A204.1 (cell line): ENCODE data around the gene SNX30.

Experiments used
- FAIRE-seq: peaks from 2 replicates; lab custom pipeline; 2012; peaks lifted over from hg19 to GRCh38; lab: Jason Lieb, UNC

SNX30 gene

DNA sequence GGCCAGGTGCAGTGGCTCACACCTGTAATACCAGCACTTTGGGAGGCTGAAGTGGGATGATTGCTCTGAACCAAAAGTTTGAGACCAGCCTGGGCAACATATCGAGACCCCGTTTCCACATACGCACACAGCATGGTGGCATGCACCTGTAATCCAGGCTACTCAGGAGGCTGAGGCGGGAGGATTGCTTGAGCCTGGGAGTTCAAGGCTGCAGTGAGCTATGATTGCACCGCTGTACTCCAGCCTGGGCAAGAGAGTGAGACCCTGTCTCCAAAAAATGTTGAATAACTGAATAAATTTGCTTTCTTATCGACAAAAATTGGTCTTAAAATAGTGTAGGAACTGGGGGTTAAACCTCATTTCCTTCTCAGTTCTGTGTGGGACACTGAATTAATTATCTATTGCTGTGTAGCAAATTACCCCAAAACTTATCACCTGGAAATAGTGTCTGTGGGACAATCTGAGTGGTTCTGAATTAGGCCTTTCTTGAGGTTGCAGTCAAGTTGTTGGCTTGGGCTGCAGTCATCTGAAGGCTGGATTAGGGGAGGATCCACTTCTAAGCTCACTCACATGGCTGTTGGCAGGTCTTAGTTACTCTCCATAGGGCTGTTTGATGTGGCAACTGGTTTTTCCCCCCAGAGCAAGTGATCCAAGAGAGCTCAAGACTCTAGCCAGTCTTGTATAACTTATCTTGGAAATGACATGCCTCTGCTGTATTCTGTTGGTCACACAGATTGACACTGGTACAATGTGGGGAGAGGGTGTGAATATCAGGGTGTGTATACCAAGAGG lies 2.0 kb downstream of the SNX30 start:
- no peak for FAIRE-seq

- FAIRE-seq: no peak
These were observed 3.2 kb downstream of the SNX30 start for GRCh38 chr9:112753725-112754124.

GRCh38 chr9:112754578-112754977 lies 4.0 kb downstream of the SNX30 start:
- no peak for FAIRE-seq

DNA sequence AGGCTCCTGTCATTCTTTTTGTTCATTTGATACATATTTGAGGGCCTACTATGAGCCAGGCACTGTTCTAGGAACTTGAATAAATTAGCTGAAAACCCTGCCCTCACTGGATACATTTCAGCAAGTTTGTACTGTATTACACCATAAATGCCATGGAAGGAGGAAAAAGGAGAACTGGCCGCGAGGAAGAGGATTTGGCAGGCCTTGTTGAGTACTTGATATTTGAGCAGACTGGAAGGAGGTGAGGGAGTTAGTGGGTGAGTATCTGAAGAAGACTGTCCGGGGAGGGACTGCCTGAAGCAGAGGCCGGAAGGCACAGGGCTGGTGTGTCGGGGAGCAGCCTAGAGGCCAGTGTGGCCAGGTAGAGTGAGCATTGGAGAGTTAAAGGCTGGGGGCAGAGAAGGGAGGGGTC lies 4.5 kb downstream of the SNX30 start:
- FAIRE-seq: no peak

GRCh38 chr9:112755675-112756074 lies 5.1 kb downstream of the SNX30 start:
- FAIRE-seq: no peak

DNA sequence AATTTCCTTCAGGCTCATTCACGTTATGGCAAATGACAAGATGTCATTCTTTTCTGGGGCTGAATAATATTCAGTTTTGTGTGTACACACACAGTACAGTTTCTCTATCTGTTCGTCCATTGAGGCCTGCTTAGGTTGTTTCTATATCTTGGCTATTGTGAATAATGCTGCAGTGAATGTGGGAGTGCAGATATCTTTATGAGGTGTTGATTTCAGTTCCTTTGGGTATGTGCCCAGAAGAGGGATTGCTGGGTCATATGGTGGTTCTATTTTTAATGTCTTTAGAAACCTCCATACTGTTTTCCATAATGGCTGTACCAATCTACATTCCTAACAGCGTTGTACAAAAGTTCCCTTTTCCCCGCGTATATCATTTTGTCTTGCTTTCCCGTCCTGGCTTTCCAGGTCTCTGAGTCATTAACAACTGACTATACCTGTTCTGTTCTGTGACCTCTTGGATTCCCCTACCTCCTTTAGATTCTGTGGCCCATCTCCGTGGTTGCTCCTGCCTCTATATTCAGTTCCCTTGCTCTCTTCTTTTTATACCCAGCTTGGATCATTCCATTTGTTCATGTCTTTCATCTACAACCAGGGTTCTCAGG lies 6.8 kb downstream of the SNX30 start:
- no peak for FAIRE-seq

- no peak for FAIRE-seq
These were observed 7.4 kb downstream of the SNX30 start for GRCh38 chr9:112757940-112758339.

- no peak for FAIRE-seq
These were observed 10.3 kb downstream of the SNX30 start for GRCh38 chr9:112760821-112761220.

DNA sequence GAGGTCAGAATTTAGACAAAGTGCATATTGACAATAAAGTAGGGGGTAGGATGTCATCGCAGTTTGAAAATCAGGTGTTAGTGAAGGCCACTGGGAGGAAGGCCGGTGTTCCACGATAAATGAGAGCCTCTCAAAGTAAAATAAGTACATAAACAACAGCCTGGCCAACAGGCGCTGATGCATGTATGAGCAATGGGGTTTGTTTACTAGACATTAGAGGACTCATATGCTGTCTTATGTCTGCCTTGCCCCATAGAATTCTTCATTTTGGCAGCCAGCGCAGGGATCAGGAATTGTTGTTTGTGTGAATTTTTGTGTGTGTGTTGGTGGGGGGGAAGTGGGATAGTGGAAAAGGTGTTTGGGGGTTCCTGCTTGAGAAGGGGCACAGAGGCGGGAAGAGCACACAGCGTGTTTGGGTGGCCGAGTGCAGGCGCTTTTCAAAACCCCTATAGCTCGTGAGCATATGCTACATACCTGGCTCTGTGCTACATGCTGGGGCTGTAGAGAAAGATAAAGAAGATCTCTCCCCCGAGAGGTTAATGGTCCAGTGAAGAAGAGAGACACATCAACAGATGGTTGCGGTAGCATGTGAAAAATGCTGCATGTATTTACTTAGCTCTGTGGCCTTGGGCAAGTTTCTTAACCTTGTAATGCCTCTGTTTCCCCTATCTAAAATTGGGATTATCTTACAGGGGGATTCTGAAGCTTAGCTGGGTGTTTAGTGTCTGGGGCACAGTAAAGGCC lies 11.5 kb downstream of the SNX30 start:
- FAIRE-seq: no peak

DNA sequence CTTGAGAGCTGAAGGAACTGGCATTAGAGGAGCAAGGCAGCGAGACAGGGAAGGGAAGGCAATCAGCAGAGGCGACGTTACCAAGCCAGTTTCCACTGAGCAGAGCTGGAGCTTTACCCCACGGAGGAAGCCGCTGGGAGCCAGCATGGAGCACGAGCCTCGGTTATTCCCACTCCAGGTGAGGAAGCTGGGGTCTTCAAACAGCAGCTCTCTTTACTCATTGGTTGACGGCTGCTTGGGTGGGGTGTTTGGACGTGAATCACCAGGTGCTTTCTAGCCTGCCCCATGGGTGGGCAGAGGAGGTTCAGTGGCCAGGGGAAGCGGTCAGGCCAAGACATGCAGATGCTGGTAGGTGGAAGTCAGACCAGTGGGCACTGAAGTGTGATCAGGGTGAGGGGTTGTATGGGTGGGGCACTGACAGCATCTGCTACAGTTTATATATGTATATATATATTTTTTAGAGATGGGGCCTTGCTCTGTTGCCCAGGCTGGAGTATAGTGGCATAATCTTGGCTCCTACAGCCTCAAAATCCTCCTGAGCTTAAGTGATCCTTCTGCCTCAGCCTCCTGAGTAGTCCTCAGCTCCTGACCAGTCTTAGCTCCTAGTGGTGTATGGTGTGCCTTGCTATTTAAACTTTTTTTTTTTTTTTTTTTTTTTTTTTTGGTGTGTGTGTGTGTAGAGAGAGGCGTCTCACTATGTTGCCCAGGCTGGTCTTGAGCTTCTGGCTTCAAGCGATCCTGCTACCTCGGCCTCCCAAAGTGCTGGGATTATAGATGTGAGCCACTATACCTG lies 12.4 kb downstream of the SNX30 start:
- no peak for FAIRE-seq

DNA sequence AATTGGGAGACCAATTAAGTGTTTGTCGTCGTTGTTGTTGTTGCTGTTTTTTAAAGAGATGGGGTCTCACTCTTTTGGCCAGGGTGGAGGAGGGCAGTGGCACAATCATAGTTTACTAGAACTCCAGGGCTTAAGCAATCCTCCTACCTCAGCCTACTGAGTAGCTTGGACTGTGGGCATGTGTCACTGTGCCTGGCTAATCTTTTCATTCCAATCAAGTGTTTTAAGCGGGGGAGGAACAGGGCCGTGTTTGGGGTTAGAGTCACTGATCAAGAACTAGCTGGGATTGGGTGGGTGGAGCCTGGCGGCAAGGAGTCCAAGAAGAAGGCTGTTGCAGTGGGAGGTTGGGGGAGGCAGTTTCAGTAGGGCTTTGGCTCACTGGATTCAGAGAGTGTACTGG lies 13.8 kb downstream of the SNX30 start:
- no peak for FAIRE-seq

GRCh38 chr9:112764837-112765236 lies 14.3 kb downstream of the SNX30 start:
- FAIRE-seq: no peak

- FAIRE-seq: no peak
These were observed 14.7 kb downstream of the SNX30 start for GRCh38 chr9:112765281-112765680.

GRCh38 chr9:112771359-112772214 lies 21.0 kb downstream of the SNX30 start:
- no peak for FAIRE-seq

GRCh38 chr9:112772215-112772509 lies 21.6 kb downstream of the SNX30 start:
- FAIRE-seq: no peak

DNA sequence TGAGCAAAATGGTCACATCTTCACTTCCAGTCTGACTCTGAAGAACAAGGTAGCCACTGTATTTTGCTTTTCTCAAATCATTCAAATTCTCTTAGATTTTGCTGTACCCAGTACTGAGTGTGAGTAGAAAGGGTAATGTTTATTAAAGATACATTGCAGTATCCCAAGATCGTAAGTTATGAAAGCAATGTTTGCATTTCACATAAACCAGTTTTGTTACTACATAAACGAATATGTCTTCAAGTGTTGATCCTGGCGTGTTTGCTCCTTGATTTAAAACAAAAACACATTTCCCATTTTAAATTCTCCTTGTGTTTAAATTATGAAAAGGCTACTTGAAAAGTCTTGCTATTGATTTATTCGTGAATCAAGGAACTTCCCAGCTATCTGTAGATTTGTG lies 22.0 kb downstream of the SNX30 start:
- no peak for FAIRE-seq

DNA sequence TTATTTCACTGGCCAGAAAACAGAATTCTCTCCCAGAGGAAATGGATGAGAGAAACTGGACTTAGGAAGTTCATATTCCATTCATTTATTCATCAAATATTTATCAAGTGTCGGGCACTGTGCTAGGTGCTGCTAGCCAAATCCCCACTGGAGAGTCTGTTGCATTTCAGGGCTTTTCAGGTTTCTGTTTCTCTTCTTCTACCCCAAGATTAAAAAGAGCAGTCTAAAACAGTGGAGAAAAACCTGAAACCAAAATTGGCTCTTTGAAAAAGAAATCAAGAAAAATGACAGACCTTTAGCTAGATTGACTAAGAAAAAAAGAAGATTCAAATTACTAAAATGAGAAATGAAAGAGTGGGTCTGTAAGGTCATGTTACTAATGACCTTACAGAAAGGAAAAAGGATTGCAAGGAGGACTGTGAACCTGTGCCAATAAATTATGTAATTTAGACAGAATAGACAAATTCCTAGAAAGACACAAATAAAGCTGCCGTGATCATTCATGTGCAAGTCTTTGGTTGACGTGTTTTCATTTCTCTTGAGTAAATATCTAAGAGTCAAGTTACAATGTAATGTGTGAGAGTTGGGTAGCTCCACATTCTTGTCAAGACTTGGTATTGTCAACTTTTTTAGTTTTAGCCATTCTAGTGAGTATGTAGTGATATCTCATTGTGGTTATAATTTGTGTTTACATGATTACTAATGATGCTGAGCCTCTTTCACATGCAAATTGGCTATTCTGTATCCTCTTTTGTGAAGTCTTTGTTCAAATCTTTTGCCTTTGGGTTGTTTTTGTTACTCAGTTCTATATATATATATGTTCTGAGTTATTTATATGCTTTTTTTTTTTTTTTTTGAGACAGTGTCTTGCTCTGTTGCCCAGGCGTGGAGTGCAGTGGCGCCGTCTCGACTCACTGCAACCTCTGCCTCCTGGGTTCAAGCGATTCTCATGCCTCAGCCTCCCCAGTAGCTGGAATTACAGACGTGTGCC lies 23.7 kb downstream of the SNX30 start:
- no peak for FAIRE-seq

- FAIRE-seq: no peak
These were observed 27.4 kb downstream of the SNX30 start for GRCh38 chr9:112777914-112778313.

- no peak for FAIRE-seq
These were observed 30.0 kb downstream of the SNX30 start for GRCh38 chr9:112780450-112781036.

DNA sequence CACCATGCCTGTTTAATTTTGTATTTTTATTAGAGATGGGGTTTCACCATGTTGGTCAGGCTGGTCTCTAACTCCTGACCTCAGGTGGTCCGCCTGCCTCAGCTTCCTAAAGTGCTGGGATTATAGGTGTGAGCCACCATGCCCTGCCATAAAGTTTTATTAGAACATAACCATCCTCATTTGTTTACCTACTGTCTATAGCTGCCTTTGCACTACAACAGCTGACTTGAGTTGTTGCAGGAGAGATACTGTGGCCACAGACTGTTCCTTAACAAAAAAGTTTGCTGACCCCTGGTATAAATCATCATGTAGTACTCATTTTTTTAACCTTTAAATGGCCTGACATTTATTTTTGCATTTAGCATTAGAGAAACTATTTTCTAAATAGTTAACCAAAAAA lies 31.7 kb downstream of the SNX30 start:
- FAIRE-seq: no peak
